Fibroblast of lung (primary cell): Measurements from ENCODE around the gene CBX1.

Experiments
- CTCF ChIP-seq, 2 donors: IDR thresholded peaks in 1 of 2; conservative IDR thresholded peaks in 1 of 2; 1 replicate in 1 of 2; 2 replicates in 1 of 2; pipeline ENCODE4 v1.5.1; 2011 to 2012; ENCODE audit warnings: low read length in 2 of 2, control low read depth in 1 of 2, inconsistent platforms in 1 of 2, low read depth in 1 of 2, mild to moderate bottlenecking in 1 of 2
- EZH2 ChIP-seq: IDR thresholded peaks from 2 replicates; pipeline ENCODE4 v1.5.1; 2012; ENCODE audit warnings: low read length, control low read depth, mild to moderate bottlenecking; ENCODE audit errors: missing control alignments

GRCh38 chr17:48044851-48045250, 56.4 kb downstream of the CBX1 start:
- TF ChIP-seq EZH2, result no peak
- TF ChIP-seq CTCF (conservative IDR thresholded peaks at IDR 0.05 in 1 of 2, IDR thresholded peaks at IDR 0.05 in 1 of 2; ENCODE audit: low read depth in 1 of 2, low read length in 2 of 2), result no peak
